Neural cell (in vitro differentiated cells): ENCODE measurements around the gene ANGEL2.
"Not testable (repeated sequence)": the region's sequence is repeated elsewhere in the genome, so short reads cannot be mapped to it uniquely, and the experiment has no call there.

Experiments
- EP300 ChIP-seq: fragments of 450-650 bp; conservative IDR thresholded peaks from 2 replicates; pipeline ENCODE4 v1.6.1; 2014; ENCODE audit warnings: antibody characterized with exemption, mild to moderate bottlenecking, moderate library complexity; ENCODE audit not compliant: poor library complexity, severe bottlenecking
- EZH2 ChIP-seq: fragments of 200-600, 300-800 bp; shearing (Covaris generic), sonication (generic); IDR thresholded peaks from 2 replicates; pipeline ENCODE4 v1.6.1; 2014; ENCODE audit warnings: antibody characterized with exemption, low read length, borderline replicate concordance, mild to moderate bottlenecking; ENCODE audit not compliant: insufficient read depth, poor library complexity, severe bottlenecking
- MXI1 ChIP-seq: fragments of 450-650 bp; conservative IDR thresholded peaks from 2 replicates; pipeline ENCODE4 v1.6.1; 2014; ENCODE audit warnings: antibody characterized with exemption, mild to moderate bottlenecking; ENCODE audit not compliant: poor library complexity, severe bottlenecking
- POLR2AphosphoS5 ChIP-seq: IDR thresholded peaks from 2 replicates; pipeline ENCODE4 v1.6.1; 2012
- RAD21 ChIP-seq: fragments of 450-650 bp; conservative IDR thresholded peaks from 2 replicates; pipeline ENCODE4 v1.6.1; 2014; ENCODE audit warnings: antibody characterized with exemption, mild to moderate bottlenecking, moderate library complexity
- SMC3 ChIP-seq: fragments of 450-650 bp; conservative IDR thresholded peaks from 2 replicates; pipeline ENCODE4 v1.6.1; 2014; ENCODE audit warnings: antibody characterized with exemption, mild to moderate bottlenecking, moderate library complexity; ENCODE audit not compliant: poor library complexity
- TAF1 ChIP-seq: IDR thresholded peaks from 2 replicates; pipeline ENCODE4 v1.6.1; 2012; ENCODE audit warnings: low read depth
- TF ChIP-seq, protein P1 (sequence below): fragments of 450-650 bp; IDR thresholded peaks from 2 replicates; pipeline ENCODE4 v1.5.1; 2014; ENCODE audit warnings: antibody characterized with exemption, mild to moderate bottlenecking, moderate library complexity; ENCODE audit not compliant: poor library complexity, severe bottlenecking
- TF ChIP-seq, protein P2 (sequence below): IDR thresholded peaks from 2 replicates; pipeline ENCODE4 v1.6.1; 2012; ENCODE audit warnings: borderline replicate concordance

DNA sequence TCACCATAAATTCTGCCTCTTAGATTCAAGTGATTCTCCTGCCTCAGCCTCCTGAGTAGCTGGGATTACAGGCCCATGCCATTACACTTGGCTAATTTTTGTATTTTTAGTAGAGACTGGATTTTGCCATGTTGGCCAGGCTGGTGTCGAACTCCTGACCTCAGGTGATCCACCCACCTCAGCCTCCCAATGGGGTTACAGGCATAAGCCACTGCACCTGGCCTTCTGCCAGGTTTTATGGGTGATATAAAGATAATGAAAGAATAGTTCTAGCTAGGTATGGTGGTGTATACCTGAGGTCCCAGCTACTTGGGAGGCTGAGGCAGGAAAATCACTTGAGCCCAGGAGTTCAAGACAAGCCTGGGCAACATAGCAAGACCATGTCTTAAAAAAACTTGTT is 50.7 kb downstream of the ANGEL2 start:
- TF ChIP-seq EP300, MXI1, EZH2, SMC3, POLR2AphosphoS5, TAF1, RAD21: not testable (repeated sequence)
- TF ChIP-seq, protein P1, sequence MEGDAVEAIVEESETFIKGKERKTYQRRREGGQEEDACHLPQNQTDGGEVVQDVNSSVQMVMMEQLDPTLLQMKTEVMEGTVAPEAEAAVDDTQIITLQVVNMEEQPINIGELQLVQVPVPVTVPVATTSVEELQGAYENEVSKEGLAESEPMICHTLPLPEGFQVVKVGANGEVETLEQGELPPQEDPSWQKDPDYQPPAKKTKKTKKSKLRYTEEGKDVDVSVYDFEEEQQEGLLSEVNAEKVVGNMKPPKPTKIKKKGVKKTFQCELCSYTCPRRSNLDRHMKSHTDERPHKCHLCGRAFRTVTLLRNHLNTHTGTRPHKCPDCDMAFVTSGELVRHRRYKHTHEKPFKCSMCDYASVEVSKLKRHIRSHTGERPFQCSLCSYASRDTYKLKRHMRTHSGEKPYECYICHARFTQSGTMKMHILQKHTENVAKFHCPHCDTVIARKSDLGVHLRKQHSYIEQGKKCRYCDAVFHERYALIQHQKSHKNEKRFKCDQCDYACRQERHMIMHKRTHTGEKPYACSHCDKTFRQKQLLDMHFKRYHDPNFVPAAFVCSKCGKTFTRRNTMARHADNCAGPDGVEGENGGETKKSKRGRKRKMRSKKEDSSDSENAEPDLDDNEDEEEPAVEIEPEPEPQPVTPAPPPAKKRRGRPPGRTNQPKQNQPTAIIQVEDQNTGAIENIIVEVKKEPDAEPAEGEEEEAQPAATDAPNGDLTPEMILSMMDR: not testable (repeated sequence)
- TF ChIP-seq, protein P2, sequence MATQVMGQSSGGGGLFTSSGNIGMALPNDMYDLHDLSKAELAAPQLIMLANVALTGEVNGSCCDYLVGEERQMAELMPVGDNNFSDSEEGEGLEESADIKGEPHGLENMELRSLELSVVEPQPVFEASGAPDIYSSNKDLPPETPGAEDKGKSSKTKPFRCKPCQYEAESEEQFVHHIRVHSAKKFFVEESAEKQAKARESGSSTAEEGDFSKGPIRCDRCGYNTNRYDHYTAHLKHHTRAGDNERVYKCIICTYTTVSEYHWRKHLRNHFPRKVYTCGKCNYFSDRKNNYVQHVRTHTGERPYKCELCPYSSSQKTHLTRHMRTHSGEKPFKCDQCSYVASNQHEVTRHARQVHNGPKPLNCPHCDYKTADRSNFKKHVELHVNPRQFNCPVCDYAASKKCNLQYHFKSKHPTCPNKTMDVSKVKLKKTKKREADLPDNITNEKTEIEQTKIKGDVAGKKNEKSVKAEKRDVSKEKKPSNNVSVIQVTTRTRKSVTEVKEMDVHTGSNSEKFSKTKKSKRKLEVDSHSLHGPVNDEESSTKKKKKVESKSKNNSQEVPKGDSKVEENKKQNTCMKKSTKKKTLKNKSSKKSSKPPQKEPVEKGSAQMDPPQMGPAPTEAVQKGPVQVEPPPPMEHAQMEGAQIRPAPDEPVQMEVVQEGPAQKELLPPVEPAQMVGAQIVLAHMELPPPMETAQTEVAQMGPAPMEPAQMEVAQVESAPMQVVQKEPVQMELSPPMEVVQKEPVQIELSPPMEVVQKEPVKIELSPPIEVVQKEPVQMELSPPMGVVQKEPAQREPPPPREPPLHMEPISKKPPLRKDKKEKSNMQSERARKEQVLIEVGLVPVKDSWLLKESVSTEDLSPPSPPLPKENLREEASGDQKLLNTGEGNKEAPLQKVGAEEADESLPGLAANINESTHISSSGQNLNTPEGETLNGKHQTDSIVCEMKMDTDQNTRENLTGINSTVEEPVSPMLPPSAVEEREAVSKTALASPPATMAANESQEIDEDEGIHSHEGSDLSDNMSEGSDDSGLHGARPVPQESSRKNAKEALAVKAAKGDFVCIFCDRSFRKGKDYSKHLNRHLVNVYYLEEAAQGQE: not testable (repeated sequence)
